GM12878 (cell line): ENCODE results near the gene BTBD9. TPM values are rescaled to one million over a fixed set of nuclear protein-coding genes. Genes with fewer than 3 reads are reported as not detected.

Experiments used
- ATAC-seq: fragments of 200-7000 bp; cut with Tn5 transposase; 3 replicates; pipeline ENCODE4 v1.9.1; 2020; ENCODE audit warnings: mild to moderate bottlenecking, moderate library complexity
- BruUV-seq: library from RNA; stranded (reverse); fragments of 400-500 nt; replicated peaks from 2 replicates; lab custom pipeline; 2021; lab: Mats Ljungman, UMichigan
- CTCF ChIA-PET: fragments of 300-600 bp; sonication (Branson Sonifier 250); formaldehyde crosslinking; extraction: SDS; loops from one replicate; lab custom pipeline; 2021; ENCODE audit warnings: inconsistent platforms; lab: Yijun Ruan, JAX
- POLR2A ChIA-PET: fragments of 350-600 bp; formaldehyde crosslinking; extraction: SDS; loops from one replicate; lab custom pipeline; 2021; ENCODE audit warnings: inconsistent platforms; lab: Charles Lee
- RAD21 ChIA-PET: fragments of 300-600 bp; sonication (Branson Sonifier 250); formaldehyde crosslinking; loops from one replicate; lab custom pipeline; 2023; ENCODE audit warnings: antibody characterized with exemption; ENCODE audit not compliant: unreplicated experiment; lab: Charles Lee
- SMC1A ChIA-PET: fragments of 300-600 bp; sonication (Branson Sonifier 250); formaldehyde crosslinking; loops from one replicate; lab custom pipeline; 2023; ENCODE audit not compliant: unreplicated experiment, uncharacterized antibody; lab: Charles Lee
- DNase-seq: peaks from one replicate; pipeline ENCODE4 v3.0.0-alpha.2; 2011; ENCODE audit warnings: low read depth, low spot score
- FAIRE-seq: peaks from 3 replicates; lab custom pipeline; 2011; peaks lifted over from hg19 to GRCh38; lab: Jason Lieb, UNC
- H2AFZ ChIP-seq: 2 replicates; pipeline ENCODE4 v1.6.0; 2011; ENCODE audit warnings: low read depth, low read length, control low read depth; ENCODE audit not compliant: control insufficient read depth
- H3K27ac ChIP-seq: 2 replicates; pipeline ENCODE4 v1.5.1; 2011; ENCODE audit warnings: control low read depth; ENCODE audit not compliant: control insufficient read depth, insufficient read depth
- H3K27me3 ChIP-seq, 2 experiments: replicated peaks in 1 of 2; 2 replicates each; pipeline versions ENCODE4 v1.6.0 to v1.6.1; 2011; ENCODE audit warnings: low read length in 1 of 2; ENCODE audit not compliant: control insufficient read depth in 2 of 2, insufficient read depth in 2 of 2
- H3K36me3 ChIP-seq, 2 experiments: 2 replicates each; pipeline ENCODE4 v1.5.1; 2011; ENCODE audit warnings: low read length in 1 of 2; ENCODE audit not compliant: control insufficient read depth in 2 of 2, insufficient read depth in 2 of 2
- H3K4me1 ChIP-seq: 2 replicates; pipeline ENCODE4 v1.6.1; 2011; ENCODE audit warnings: mild to moderate bottlenecking, low read length, moderate library complexity, mixed read lengths; ENCODE audit not compliant: control insufficient read depth, insufficient read depth
- H3K4me2 ChIP-seq: 2 replicates; pipeline ENCODE4 v1.6.0; 2011; ENCODE audit warnings: control low read depth; ENCODE audit not compliant: control insufficient read depth, insufficient read depth
- H3K4me3 ChIP-seq: fragments of 200-600 bp; sonication (generic); 2 replicates; pipeline ENCODE4 v1.5.1; 2016
- H3K79me2 ChIP-seq: 2 replicates; pipeline ENCODE4 v1.6.0; 2011; ENCODE audit warnings: low read length; ENCODE audit not compliant: control insufficient read depth, insufficient read depth
- H3K9ac ChIP-seq: 2 replicates; pipeline ENCODE4 v1.8.0; 2011; ENCODE audit warnings: low read length, control low read depth, mixed read lengths; ENCODE audit not compliant: control insufficient read depth, insufficient read depth
- H3K9me3 ChIP-seq: replicated peaks from 3 replicates; pipeline ENCODE4 v1.5.1; 2011; ENCODE audit warnings: mild to moderate bottlenecking, low read length; ENCODE audit not compliant: control insufficient read depth, insufficient read depth
- H4K20me1 ChIP-seq: 2 replicates; pipeline ENCODE4 v1.6.0; 2011; ENCODE audit not compliant: control insufficient read depth, insufficient read depth
- BHLHE40 ChIP-seq, 2 experiments: fragments of 450-650 bp in 1 of 2; IDR thresholded peaks; 2 replicates each; pipeline ENCODE4 v1.6.1; 2011 to 2017; ENCODE audit warnings: low read depth in 2 of 2, borderline replicate concordance in 1 of 2, improper control_type of control experiment in 1 of 2, low read length in 1 of 2, mild to moderate bottlenecking in 1 of 2
- CBFB ChIP-seq: IDR thresholded peaks from 2 replicates; pipeline ENCODE4 v1.6.1; 2016; ENCODE audit warnings: antibody characterized with exemption, low read depth
- CBX3 ChIP-seq: fragments of 200-600 bp; sonication (generic); IDR thresholded peaks from 2 replicates; pipeline ENCODE4 v1.6.1; 2016; ENCODE audit warnings: low read depth, borderline replicate concordance
- CREB1 ChIP-seq: IDR thresholded peaks from 2 replicates; pipeline ENCODE4 v1.6.1; 2012; ENCODE audit warnings: low read depth, mild to moderate bottlenecking, inconsistent platforms
- HDAC6 ChIP-seq: fragments of 200-600 bp; sonication (generic); IDR thresholded peaks from one replicate; pipeline ENCODE4 v1.8.0; 2017; ENCODE audit warnings: antibody characterized with exemption; ENCODE audit not compliant: unreplicated experiment
- KDM1A ChIP-seq: fragments of 200-600 bp; sonication (generic); IDR thresholded peaks from 2 replicates; pipeline ENCODE4 v1.6.1; 2016; ENCODE audit warnings: borderline replicate concordance
- MTA2 ChIP-seq: fragments of 450-650 bp; IDR thresholded peaks from 2 replicates; pipeline ENCODE4 v1.6.1; 2016; ENCODE audit warnings: low read depth, mild to moderate bottlenecking, moderate library complexity
- NFIC ChIP-seq: IDR thresholded peaks from 2 replicates; pipeline ENCODE4 v1.6.1; 2012; ENCODE audit warnings: low read depth, mild to moderate bottlenecking, inconsistent platforms, low read length, moderate library complexity
- RFX5 ChIP-seq: IDR thresholded peaks from 2 replicates; pipeline ENCODE4 v1.6.1; 2011; ENCODE audit warnings: low read depth, low read length, improper control_type of control experiment
- SUPT20H ChIP-seq: IDR thresholded peaks from 2 replicates; pipeline ENCODE4 v1.6.1; 2011; ENCODE audit warnings: low read depth, mild to moderate bottlenecking, low read length, moderate library complexity, borderline replicate concordance; ENCODE audit not compliant: control insufficient read depth
- TARDBP ChIP-seq: IDR thresholded peaks from 2 replicates; pipeline ENCODE4 v1.6.1; 2016; ENCODE audit warnings: borderline replicate concordance
- WGBS: methylation state at CpG from one replicate; pipeline ENCODE4 v1.1.6; 2016; ENCODE audit warnings: low lambda C conversion rate; ENCODE audit not compliant: insufficient replicate concordance, insufficient coverage; ENCODE audit errors: missing lambda C conversion rate; 5-methylcytosine and 5-hydroxymethylcytosine counted together
- in situ Hi-C: fragments of 300-500 bp; cut with MboI; formaldehyde crosslinking; loops from 9 replicates; pipeline ENCODE4 v1.14.3; 2018; ENCODE audit warnings: mixed read lengths
- intact Hi-C: fragments of 100-400 bp; cut with micrococcal nuclease; formaldehyde crosslinking; loops from one replicate; pipeline ENCODE4 v1.14.2; 2022; ENCODE audit not compliant: unreplicated experiment
- polyA plus RNA-seq, 11 experiments: library from polyadenylated mRNA; depleted of rRNA in 4 of 11; unstranded in 6 of 11; stranded (reverse) in 5 of 11; fragments of >200 nt; fragmentation: Nextera tagmentation in 4 of 11; fragmentation: Illumina TruSeq in 1 of 11; extraction: Ambion mirVana in 4 of 11; extraction: Trizol in 1 of 11; gene quantifications; 1 replicate in 1 of 11; 2 replicates in 10 of 11; pipeline versions ENCODE4 v1.2.1 to v1.2.3, GENCODE V29; 2011 to 2016; ENCODE audit warnings: inconsistent platforms in 2 of 11, missing spikeins in 2 of 11, low read depth in 1 of 11
- total RNA-seq, 4 experiments: library from RNA; depleted of rRNA in 3 of 4; stranded (reverse); fragments of >200 nt in 3 of 4; fragmentation: Illumina TruSeq in 1 of 4; extraction: Trizol in 1 of 4; gene quantifications; 2 replicates each; pipeline versions ENCODE4 v1.2.1 to v1.2.3, GENCODE V29; 2013 to 2021
- TF ChIP-seq, protein P1 (sequence below): fragments of 450-650 bp; formaldehyde crosslinking; IDR thresholded peaks from 2 replicates; pipeline ENCODE4 v1.4.0; 2020; ENCODE audit warnings: mild to moderate bottlenecking, moderate library complexity
- TF ChIP-seq, protein P2 (sequence below): fragments of 450-650 bp; IDR thresholded peaks from 2 replicates; pipeline ENCODE4 v1.6.1; 2017; ENCODE audit warnings: mild to moderate bottlenecking, moderate library complexity
- TF ChIP-seq, protein P3 (sequence below): IDR thresholded peaks from 2 replicates; pipeline ENCODE4 v1.6.1; 2012; ENCODE audit warnings: low read depth, low read length, improper control_type of control experiment
- TF ChIP-seq, protein P4 (sequence below): fragments of 450-650 bp; IDR thresholded peaks from 2 replicates; pipeline ENCODE4 v1.6.1; 2014; ENCODE audit warnings: mild to moderate bottlenecking

BTBD9 gene
- total and polyA plus RNA-seq, 10 of the 15 experiments (the other 5 are each of a cell fraction or from before 2014, with no cell fraction given): 0.22 to 8.6 (median 4.6) TPM

DNA sequence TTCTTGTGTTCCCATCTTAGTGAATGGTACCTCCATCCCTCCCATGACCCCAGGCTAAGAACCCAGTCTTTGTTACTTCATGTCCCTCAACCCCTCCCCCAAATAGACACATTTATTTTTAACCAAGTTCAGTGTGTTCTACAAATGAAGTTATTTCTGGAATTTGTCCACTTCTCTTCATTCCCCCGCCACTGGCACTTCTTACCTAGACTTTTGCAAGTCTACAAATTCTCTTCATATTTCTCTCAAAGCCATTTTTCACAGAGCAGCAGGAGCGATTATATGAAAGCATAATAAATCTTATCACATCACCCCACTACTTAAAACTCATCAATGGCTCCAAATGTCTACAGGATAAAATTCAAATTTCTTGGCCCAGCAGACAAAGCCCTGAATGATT is 131.4 kb downstream of the BTBD9 start:
- no peak overlapping the region for H3K27ac ChIP-seq
- H4K20me1 ChIP-seq: no peaks in the 10 kb centered on the region
- H3K27me3 ChIP-seq: no peaks in the 10 kb centered on the region
- H3K9ac ChIP-seq: no peak overlapping the region
- DNase-seq (no peak), ATAC-seq (no peak), FAIRE-seq (no peak)
- WGBS: 69% methylated on average over 2 of the region's 2 CpGs
- SMC1A ChIA-PET: no interaction called here
- H3K9me3 ChIP-seq: no peaks in the 10 kb centered on the region
- no peaks in the 10 kb centered on the region for H3K79me2 ChIP-seq
- intact Hi-C loops: no loop called here
- no TSS peak for BruUV-seq
- H2AFZ ChIP-seq: no peak overlapping the region
- H3K4me1 ChIP-seq: no peaks in the 10 kb centered on the region
- CTCF ChIA-PET: interaction anchor here (1.6 kb wide), 1 partner anchor 62 kb away, joined by 4 read pairs; no protein-coding TSS in a partner anchor
- no peak overlapping the region for H3K4me3 ChIP-seq
- no peak overlapping the region for H3K4me2 ChIP-seq
- RAD21 ChIA-PET: no interaction called here
- H3K36me3 ChIP-seq: no peaks in the 10 kb centered on the region
- in situ Hi-C loops: no loop called here
- POLR2A ChIA-PET: no interaction called here
- TF ChIP-seq, protein P1, sequence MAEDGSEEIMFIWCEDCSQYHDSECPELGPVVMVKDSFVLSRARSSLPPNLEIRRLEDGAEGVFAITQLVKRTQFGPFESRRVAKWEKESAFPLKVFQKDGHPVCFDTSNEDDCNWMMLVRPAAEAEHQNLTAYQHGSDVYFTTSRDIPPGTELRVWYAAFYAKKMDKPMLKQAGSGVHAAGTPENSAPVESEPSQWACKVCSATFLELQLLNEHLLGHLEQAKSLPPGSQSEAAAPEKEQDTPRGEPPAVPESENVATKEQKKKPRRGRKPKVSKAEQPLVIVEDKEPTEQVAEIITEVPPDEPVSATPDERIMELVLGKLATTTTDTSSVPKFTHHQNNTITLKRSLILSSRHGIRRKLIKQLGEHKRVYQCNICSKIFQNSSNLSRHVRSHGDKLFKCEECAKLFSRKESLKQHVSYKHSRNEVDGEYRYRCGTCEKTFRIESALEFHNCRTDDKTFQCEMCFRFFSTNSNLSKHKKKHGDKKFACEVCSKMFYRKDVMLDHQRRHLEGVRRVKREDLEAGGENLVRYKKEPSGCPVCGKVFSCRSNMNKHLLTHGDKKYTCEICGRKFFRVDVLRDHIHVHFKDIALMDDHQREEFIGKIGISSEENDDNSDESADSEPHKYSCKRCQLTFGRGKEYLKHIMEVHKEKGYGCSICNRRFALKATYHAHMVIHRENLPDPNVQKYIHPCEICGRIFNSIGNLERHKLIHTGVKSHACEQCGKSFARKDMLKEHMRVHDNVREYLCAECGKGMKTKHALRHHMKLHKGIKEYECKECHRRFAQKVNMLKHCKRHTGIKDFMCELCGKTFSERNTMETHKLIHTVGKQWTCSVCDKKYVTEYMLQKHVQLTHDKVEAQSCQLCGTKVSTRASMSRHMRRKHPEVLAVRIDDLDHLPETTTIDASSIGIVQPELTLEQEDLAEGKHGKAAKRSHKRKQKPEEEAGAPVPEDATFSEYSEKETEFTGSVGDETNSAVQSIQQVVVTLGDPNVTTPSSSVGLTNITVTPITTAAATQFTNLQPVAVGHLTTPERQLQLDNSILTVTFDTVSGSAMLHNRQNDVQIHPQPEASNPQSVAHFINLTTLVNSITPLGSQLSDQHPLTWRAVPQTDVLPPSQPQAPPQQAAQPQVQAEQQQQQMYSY (CRISPR knock-in tag): no peak
- TF ChIP-seq NFIC (no peak), RFX5 (no peak), CBX3 (no peak), HDAC6 (no peak), KDM1A (no peak), SUPT20H (no peak), TARDBP (no peak), CREB1 (no peak), BHLHE40 (IDR thresholded peaks at IDR 0.05; ENCODE audit: borderline replicate concordance in 1 of 2, low read depth in 2 of 2, low read length in 1 of 2) (no peak), MTA2 (no peak), CBFB (no peak)
- TF ChIP-seq, protein P2, sequence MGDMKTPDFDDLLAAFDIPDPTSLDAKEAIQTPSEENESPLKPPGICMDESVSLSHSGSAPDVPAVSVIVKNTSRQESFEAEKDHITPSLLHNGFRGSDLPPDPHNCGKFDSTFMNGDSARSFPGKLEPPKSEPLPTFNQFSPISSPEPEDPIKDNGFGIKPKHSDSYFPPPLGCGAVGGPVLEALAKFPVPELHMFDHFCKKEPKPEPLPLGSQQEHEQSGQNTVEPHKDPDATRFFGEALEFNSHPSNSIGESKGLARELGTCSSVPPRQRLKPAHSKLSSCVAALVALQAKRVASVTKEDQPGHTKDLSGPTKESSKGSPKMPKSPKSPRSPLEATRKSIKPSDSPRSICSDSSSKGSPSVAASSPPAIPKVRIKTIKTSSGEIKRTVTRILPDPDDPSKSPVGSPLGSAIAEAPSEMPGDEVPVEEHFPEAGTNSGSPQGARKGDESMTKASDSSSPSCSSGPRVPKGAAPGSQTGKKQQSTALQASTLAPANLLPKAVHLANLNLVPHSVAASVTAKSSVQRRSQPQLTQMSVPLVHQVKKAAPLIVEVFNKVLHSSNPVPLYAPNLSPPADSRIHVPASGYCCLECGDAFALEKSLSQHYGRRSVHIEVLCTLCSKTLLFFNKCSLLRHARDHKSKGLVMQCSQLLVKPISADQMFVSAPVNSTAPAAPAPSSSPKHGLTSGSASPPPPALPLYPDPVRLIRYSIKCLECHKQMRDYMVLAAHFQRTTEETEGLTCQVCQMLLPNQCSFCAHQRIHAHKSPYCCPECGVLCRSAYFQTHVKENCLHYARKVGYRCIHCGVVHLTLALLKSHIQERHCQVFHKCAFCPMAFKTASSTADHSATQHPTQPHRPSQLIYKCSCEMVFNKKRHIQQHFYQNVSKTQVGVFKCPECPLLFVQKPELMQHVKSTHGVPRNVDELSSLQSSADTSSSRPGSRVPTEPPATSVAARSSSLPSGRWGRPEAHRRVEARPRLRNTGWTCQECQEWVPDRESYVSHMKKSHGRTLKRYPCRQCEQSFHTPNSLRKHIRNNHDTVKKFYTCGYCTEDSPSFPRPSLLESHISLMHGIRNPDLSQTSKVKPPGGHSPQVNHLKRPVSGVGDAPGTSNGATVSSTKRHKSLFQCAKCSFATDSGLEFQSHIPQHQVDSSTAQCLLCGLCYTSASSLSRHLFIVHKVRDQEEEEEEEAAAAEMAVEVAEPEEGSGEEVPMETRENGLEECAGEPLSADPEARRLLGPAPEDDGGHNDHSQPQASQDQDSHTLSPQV: no peak
- TF ChIP-seq, protein P3, sequence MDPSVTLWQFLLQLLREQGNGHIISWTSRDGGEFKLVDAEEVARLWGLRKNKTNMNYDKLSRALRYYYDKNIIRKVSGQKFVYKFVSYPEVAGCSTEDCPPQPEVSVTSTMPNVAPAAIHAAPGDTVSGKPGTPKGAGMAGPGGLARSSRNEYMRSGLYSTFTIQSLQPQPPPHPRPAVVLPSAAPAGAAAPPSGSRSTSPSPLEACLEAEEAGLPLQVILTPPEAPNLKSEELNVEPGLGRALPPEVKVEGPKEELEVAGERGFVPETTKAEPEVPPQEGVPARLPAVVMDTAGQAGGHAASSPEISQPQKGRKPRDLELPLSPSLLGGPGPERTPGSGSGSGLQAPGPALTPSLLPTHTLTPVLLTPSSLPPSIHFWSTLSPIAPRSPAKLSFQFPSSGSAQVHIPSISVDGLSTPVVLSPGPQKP: no peak
- TF ChIP-seq, protein P4, sequence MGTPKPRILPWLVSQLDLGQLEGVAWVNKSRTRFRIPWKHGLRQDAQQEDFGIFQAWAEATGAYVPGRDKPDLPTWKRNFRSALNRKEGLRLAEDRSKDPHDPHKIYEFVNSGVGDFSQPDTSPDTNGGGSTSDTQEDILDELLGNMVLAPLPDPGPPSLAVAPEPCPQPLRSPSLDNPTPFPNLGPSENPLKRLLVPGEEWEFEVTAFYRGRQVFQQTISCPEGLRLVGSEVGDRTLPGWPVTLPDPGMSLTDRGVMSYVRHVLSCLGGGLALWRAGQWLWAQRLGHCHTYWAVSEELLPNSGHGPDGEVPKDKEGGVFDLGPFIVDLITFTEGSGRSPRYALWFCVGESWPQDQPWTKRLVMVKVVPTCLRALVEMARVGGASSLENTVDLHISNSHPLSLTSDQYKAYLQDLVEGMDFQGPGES: no peak
